ENCODE measurements around the gene MLC1.

GRCh38 chr22:50101870-50102565, 16.8 kb upstream of the MLC1 start:
- no peak for TF ChIP-seq POLR2AphosphoS5 (IDR thresholded peaks at IDR 0.05; ENCODE audit: low read depth, low read length)
- TF ChIP-seq POLR2A (IDR thresholded peaks at IDR 0.05; ENCODE audit: low read depth, low read length) = no peak
- no peak for TF ChIP-seq TAF1 (IDR thresholded peaks at IDR 0.05; ENCODE audit: borderline replicate concordance, low read depth, low read length)

All from GM12892 (cell line).